Trophoblast cell (in vitro differentiated cells and primary cell): Measurements from ENCODE around the gene CHAF1B.
"Not testable (repeated sequence)": the region's sequence is repeated elsewhere in the genome, so short reads cannot be mapped to it uniquely, and the experiment has no call there.

ENCODE experiments used
- DNase-seq, 2 donors: peaks; one replicate each; pipeline ENCODE4 v3.0.0-alpha.2; 2016
- H2AFZ ChIP-seq: 2 replicates; pipeline ENCODE4 v1.6.1; 2013; ENCODE audit warnings: low read length, moderate library complexity, mild to moderate bottlenecking; ENCODE audit not compliant: insufficient read depth, poor library complexity
- H2AK5ac ChIP-seq: 2 replicates; pipeline ENCODE4 v1.6.1; 2013; ENCODE audit warnings: mild to moderate bottlenecking, low read length
- H2BK120ac ChIP-seq: 2 replicates; pipeline ENCODE4 v1.6.1; 2013; ENCODE audit warnings: low read length, mild to moderate bottlenecking, moderate library complexity; ENCODE audit not compliant: insufficient read depth, poor library complexity
- H2BK12ac ChIP-seq: 2 replicates; pipeline ENCODE4 v1.6.1; 2013; ENCODE audit warnings: mild to moderate bottlenecking, low read length, moderate library complexity
- H2BK5ac ChIP-seq: 2 replicates; pipeline ENCODE4 v1.6.1; 2013; ENCODE audit warnings: low read length, low read depth, moderate library complexity, mild to moderate bottlenecking; ENCODE audit not compliant: poor library complexity
- H3K14ac ChIP-seq: 2 replicates; pipeline ENCODE4 v1.6.1; 2013; ENCODE audit warnings: mild to moderate bottlenecking, low read length
- H3K18ac ChIP-seq: 2 replicates; pipeline ENCODE4 v1.6.1; 2013; ENCODE audit warnings: mild to moderate bottlenecking, low read length
- H3K23ac ChIP-seq: 2 replicates; pipeline ENCODE4 v1.6.1; 2013; ENCODE audit warnings: low read length
- H3K27ac ChIP-seq: 2 replicates; pipeline ENCODE4 v1.5.1; 2013; ENCODE audit warnings: low read depth, mild to moderate bottlenecking, inconsistent platforms, low read length, moderate library complexity
- H3K27me3 ChIP-seq: 2 replicates; pipeline ENCODE4 v1.6.1; 2013; ENCODE audit warnings: inconsistent platforms, mild to moderate bottlenecking, low read length, moderate library complexity; ENCODE audit not compliant: insufficient read depth
- H3K36me3 ChIP-seq, 2 experiments: 1 replicate in 1 of 2; 2 replicates in 1 of 2; pipeline ENCODE4 v1.6.1; 2013; ENCODE audit warnings: low read length in 2 of 2, mild to moderate bottlenecking in 2 of 2, moderate library complexity in 1 of 2; ENCODE audit not compliant: insufficient read depth in 2 of 2, control insufficient read depth in 1 of 2
- H3K4ac ChIP-seq: 2 replicates; pipeline ENCODE4 v1.6.1; 2013; ENCODE audit warnings: low read depth, mild to moderate bottlenecking, low read length, moderate library complexity
- H3K4me1 ChIP-seq, 2 experiments: 1 replicate in 1 of 2; 2 replicates in 1 of 2; pipeline ENCODE4 v1.6.1; 2013; ENCODE audit warnings: low read length in 2 of 2, mild to moderate bottlenecking in 2 of 2, moderate library complexity in 1 of 2; ENCODE audit not compliant: insufficient read depth in 2 of 2, control insufficient read depth in 1 of 2
- H3K4me2 ChIP-seq: 2 replicates; pipeline ENCODE4 v1.6.1; 2013; ENCODE audit warnings: inconsistent platforms, mild to moderate bottlenecking, low read length, moderate library complexity
- H3K4me3 ChIP-seq: 2 replicates; pipeline ENCODE4 v1.5.1; 2013; ENCODE audit warnings: mild to moderate bottlenecking, low read depth, low read length, inconsistent platforms
- H3K79me1 ChIP-seq: one replicate; pipeline ENCODE4 v1.6.1; 2013; ENCODE audit warnings: low read length
- H3K79me2 ChIP-seq: 2 replicates; pipeline ENCODE4 v1.6.1; 2013; ENCODE audit warnings: low read length, mild to moderate bottlenecking; ENCODE audit not compliant: control insufficient read depth, insufficient read depth, poor library complexity
- H3K9ac ChIP-seq: 2 replicates; pipeline ENCODE4 v1.6.1; 2013; ENCODE audit warnings: mild to moderate bottlenecking, low read length
- H3K9me3 ChIP-seq: 2 replicates; pipeline ENCODE4 v1.6.1; 2013; ENCODE audit warnings: low read depth, mild to moderate bottlenecking, control low read depth, inconsistent platforms, low read length; ENCODE audit not compliant: insufficient read depth
- H4K12ac ChIP-seq: 2 replicates; pipeline ENCODE4 v1.6.1; 2013; ENCODE audit warnings: low read depth, mild to moderate bottlenecking, low read length, moderate library complexity
- H4K8ac ChIP-seq: 2 replicates; pipeline ENCODE4 v1.6.1; 2013; ENCODE audit warnings: low read depth, mild to moderate bottlenecking, low read length, moderate library complexity
- H4K91ac ChIP-seq: one replicate; pipeline ENCODE4 v1.6.1; 2013; ENCODE audit warnings: low read depth, mild to moderate bottlenecking, low read length, moderate library complexity
- WGBS: extraction: QIAGEN DNeasy Blood & Tissue Kit; methylation state at CpG from one replicate; pipeline ENCODE4 v1.1.7; 2013; ENCODE audit warnings: missing lambda C conversion rate; ENCODE audit not compliant: insufficient read length, insufficient coverage; ENCODE audit errors: extremely low coverage; 5-methylcytosine and 5-hydroxymethylcytosine counted together

The CHAF1B gene

GRCh38 chr21:36388096-36388495 is 2.9 kb downstream of the CHAF1B start:
- Histone ChIP-seq H2AK5ac (no peak overlapping the region), H3K9me3 (peaks cover 3% of the 10 kb centered on the region), H3K27ac (no peak overlapping the region), H2AFZ (no peak overlapping the region), H3K14ac (no peak overlapping the region), H3K4ac (no peak overlapping the region), H2BK120ac (no peak overlapping the region), H2BK12ac (no peak overlapping the region), H4K91ac (no peak overlapping the region), H2BK5ac (no peak overlapping the region), H3K27me3 (no peaks in the 10 kb centered on the region), H3K9ac (no peak overlapping the region), H3K4me2 (no peak overlapping the region), H3K4me1 (peaks cover 0 to 4% of the 10 kb centered on the region in 2 experiments), H4K8ac (no peak overlapping the region), H4K12ac (no peak overlapping the region), H3K79me1 (no peaks in the 10 kb centered on the region), H3K4me3 (no peak overlapping the region), H3K23ac (no peak overlapping the region), H3K18ac (no peak overlapping the region), H3K36me3 (peaks cover 12 to 13% of the 10 kb centered on the region in 2 experiments), H3K79me2 (no peaks in the 10 kb centered on the region)
- no CpG with 5 or more reads among the region's 6 CpGs for WGBS
- DNase-seq = no peak

- Histone ChIP-seq H3K4ac (no peak overlapping the region), H3K27ac (no peak overlapping the region), H3K14ac (no peak overlapping the region)
Measured at GRCh38 chr21:36388835-36389234, 3.6 kb downstream of the CHAF1B start.

GRCh38 chr21:36391649-36392048 is 6.5 kb downstream of the CHAF1B start:
- H3K23ac ChIP-seq, H3K4me1 ChIP-seq, H3K79me1 ChIP-seq, H3K9ac ChIP-seq, H3K4ac ChIP-seq, H4K8ac ChIP-seq, H2BK12ac ChIP-seq, H2BK120ac ChIP-seq, H3K27me3 ChIP-seq, H3K14ac ChIP-seq, H3K79me2 ChIP-seq, H4K12ac ChIP-seq, H2AK5ac ChIP-seq, DNase-seq, H2AFZ ChIP-seq, H4K91ac ChIP-seq, H3K27ac ChIP-seq, H3K4me2 ChIP-seq, H3K9me3 ChIP-seq, H2BK5ac ChIP-seq, H3K18ac ChIP-seq, H3K4me3 ChIP-seq: not testable (repeated sequence)
- WGBS = no CpG with 5 or more reads among the region's 6 CpGs
- peaks cover 20% of the 10 kb centered on the region in 2 experiments for H3K36me3 ChIP-seq

More at GRCh38 chr21:36388835-36389234, 3.6 kb downstream of the CHAF1B start:
- Histone ChIP-seq H2BK120ac (no peak overlapping the region), H3K27me3 (no peaks in the 10 kb centered on the region), H3K4me3 (no peak overlapping the region), H3K79me2 (no peaks in the 10 kb centered on the region), H2BK12ac (no peak overlapping the region), H2BK5ac (no peak overlapping the region), H3K9me3 (peaks cover 3% of the 10 kb centered on the region), H3K36me3 (peaks cover 12 to 13% of the 10 kb centered on the region in 2 experiments), H2AFZ (no peak overlapping the region), H4K91ac (no peak overlapping the region), H2AK5ac (no peak overlapping the region), H3K4me2 (no peak overlapping the region), H3K18ac (no peak overlapping the region), H3K9ac (no peak overlapping the region), H3K79me1 (no peaks in the 10 kb centered on the region), H3K4me1 (peaks cover 0 to 4% of the 10 kb centered on the region in 2 experiments), H4K12ac (no peak overlapping the region), H3K23ac (no peak overlapping the region), H4K8ac (no peak overlapping the region)
- no peak for DNase-seq
- WGBS = no CpG with 5 or more reads among the region's 10 CpGs

GRCh38 chr21:36395353-36396111 is 10.3 kb downstream of the CHAF1B start:
- H2BK120ac ChIP-seq = no peak overlapping the region
- H3K4ac ChIP-seq = no peak overlapping the region
- no peak overlapping the region for H3K27ac ChIP-seq
- H2BK5ac ChIP-seq = no peak overlapping the region
- no peaks in the 10 kb centered on the region for H3K79me1 ChIP-seq
- H4K12ac ChIP-seq = no peak overlapping the region
- no peaks in the 10 kb centered on the region for H3K79me2 ChIP-seq
- WGBS = no CpG with 5 or more reads among the region's 6 CpGs
- H4K8ac ChIP-seq = no peak overlapping the region
- H3K14ac ChIP-seq = no peak overlapping the region
- no peak overlapping the region for H2AFZ ChIP-seq
- no peak overlapping the region for H3K23ac ChIP-seq
- no peak overlapping the region for H3K4me3 ChIP-seq
- H3K18ac ChIP-seq = no peak overlapping the region
- no peak overlapping the region for H2AK5ac ChIP-seq
- no peak for DNase-seq
- peaks cover 3% of the 10 kb centered on the region for H3K9me3 ChIP-seq
- H3K27me3 ChIP-seq = no peaks in the 10 kb centered on the region
- no peak overlapping the region for H4K91ac ChIP-seq
- no peaks in the 10 kb centered on the region for H3K4me1 ChIP-seq
- peaks cover 21 to 24% of the 10 kb centered on the region in 2 experiments for H3K36me3 ChIP-seq
- no peak overlapping the region for H2BK12ac ChIP-seq
- no peak overlapping the region for H3K9ac ChIP-seq
- no peak overlapping the region for H3K4me2 ChIP-seq
